G401 (cell line): ENCODE results near the gene HAGH. TPM values are rescaled to one million over a fixed set of nuclear protein-coding genes. Genes with fewer than 3 reads are reported as not detected.

Source experiments
- DNase-seq: peaks from one replicate; pipeline ENCODE4 v3.0.0-alpha.2; 2015; ENCODE audit warnings: low spot score
- in situ Hi-C: cut with HindIII; loops from 2 replicates; pipeline ENCODE4 v1.10.0; 2016; ENCODE audit warnings: low sequenced_read_pairs, mixed read lengths
- total RNA-seq: library from RNA; depleted of rRNA; stranded (reverse); fragments of >200 nt; shearing (Covaris generic); gene quantifications from 2 replicates; pipeline ENCODE4 v1.2.3, GENCODE V29; 2014

Gene HAGH
- total RNA-seq, 1 experiment from 2014 or later, result 81.3 TPM

GRCh38 chr16:1839554-1839953, 12.9 kb upstream of the HAGH start:
- DNase-seq, result no peak
- in situ Hi-C loops, result no loop called here

DNA sequence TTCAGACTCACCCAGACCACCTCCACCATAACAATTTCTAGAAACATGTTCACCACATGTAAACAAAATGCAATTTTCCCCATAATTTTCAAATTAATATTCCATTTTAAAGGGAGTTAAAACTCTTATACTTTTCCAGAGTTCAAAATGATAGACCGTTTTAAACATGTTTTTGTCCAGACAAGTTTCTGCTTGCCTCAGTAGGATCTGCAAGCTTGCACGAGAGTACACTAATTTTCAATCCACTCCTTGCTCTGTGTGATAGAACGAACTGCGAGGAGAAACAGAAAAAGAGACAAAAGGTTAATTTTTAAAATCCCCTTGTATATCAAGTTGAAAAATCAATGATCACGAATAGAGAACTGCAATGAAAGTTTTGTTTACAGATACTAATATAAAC, 7.5 kb upstream of the HAGH start:
- no peak for DNase-seq
- in situ Hi-C loops, result no loop called here

GRCh38 chr16:1832838-1833454, 6.3 kb upstream of the HAGH start:
- in situ Hi-C loops, result no loop called here
- DNase-seq, result no peak

- in situ Hi-C loops, result no loop called here
- no peak for DNase-seq
Measured at GRCh38 chr16:1831186-1832075, 4.8 kb upstream of the HAGH start.

DNA sequence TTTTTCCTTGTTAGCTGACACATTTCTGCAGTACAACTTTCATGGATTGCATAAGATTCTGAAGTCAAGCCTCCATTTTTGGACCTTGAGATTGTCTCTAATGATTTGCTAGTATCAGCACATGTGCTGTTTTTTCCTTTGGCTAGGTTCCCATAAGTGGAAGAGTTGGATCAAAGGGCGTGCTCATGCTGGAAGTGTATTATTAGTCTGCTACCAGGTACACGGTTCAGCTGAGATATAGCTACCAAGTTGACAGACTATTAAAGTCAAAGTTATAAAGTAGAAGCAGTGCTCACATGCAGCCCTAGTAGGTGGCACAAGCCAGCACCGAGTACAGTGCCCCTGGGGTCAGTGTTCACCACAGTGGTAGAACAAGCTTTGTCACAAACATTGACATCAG, 3.6 kb upstream of the HAGH start:
- no peak for DNase-seq
- in situ Hi-C loops, result no loop called here

GRCh38 chr16:1828645-1829410, 2.2 kb upstream of the HAGH start:
- in situ Hi-C loops, result no loop called here
- DNase-seq, result no peak

DNA sequence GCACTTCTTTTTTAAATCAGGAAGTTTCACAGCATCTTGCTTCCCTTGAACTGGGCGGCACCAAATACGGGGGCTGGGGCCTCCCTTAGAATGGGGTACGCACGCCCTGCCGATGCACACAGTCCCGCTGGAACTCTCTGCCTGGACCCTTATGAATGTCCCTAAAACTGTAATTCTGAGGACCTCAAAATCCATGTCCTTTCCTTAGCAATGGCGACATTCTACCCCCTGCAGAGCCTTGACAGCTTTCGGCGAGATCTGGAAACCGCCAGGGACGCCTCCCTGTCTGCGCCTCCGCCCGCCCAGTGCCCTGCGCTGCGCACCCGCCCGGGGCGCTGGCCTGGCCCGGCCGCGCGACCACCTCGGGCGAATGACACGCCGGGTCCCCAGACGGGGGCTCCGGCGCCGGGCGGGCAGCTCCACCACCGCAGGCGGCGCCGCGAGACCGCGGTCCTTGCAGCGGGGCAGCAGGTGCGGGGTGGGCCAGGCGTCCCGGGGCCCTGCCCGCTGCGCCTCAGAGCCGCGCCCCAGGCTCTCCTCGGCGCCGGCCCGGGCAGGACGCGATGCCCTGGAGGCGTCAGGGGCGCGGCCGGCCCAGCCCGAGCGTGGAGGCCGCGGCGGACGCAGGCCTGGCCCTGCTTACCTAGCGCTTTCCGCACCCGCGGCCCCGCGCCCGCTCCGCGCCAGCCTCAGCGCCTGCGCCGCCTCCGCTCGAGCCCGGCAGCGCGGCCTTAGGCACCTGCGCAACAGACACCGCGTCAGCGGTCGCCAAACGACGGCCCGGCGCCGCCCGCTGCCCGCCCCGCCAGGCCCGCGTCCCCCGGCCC, 548 bp downstream of the HAGH start:
- peak; percentile 56 for DNase-seq
- in situ Hi-C loops, result no loop called here

DNA sequence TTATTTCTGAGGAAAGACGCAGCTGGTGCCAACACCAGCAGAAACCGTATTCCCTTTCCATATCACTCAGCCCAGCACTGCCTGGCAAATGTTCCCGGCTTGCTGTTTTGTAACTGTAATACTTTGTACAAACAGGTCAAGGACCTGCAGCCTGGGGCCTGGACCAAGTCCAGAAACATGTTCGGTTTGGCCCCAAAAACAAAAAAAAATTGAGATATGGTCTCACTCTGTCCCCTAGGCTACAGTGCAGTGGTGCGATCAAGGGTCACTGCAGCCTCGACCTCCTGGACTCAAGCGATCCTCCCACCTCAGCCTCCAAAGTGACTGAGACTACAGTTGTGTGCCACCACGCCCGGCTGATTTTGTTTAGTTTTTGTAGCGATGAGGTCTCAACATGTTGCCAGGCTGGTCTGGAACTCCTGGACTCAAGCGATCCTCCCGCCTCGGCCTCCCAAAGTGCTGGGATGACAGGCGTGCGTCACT, 1.2 kb downstream of the HAGH start:
- in situ Hi-C loops, result no loop called here
- DNase-seq, result no peak

- peak; percentile 82 for DNase-seq
- in situ Hi-C loops, result no loop called here
Measured at GRCh38 chr16:1823821-1824220, 2.8 kb downstream of the HAGH start.

GRCh38 chr16:1822801-1823200, 3.8 kb downstream of the HAGH start:
- no peak for DNase-seq
- in situ Hi-C loops, result no loop called here

DNA sequence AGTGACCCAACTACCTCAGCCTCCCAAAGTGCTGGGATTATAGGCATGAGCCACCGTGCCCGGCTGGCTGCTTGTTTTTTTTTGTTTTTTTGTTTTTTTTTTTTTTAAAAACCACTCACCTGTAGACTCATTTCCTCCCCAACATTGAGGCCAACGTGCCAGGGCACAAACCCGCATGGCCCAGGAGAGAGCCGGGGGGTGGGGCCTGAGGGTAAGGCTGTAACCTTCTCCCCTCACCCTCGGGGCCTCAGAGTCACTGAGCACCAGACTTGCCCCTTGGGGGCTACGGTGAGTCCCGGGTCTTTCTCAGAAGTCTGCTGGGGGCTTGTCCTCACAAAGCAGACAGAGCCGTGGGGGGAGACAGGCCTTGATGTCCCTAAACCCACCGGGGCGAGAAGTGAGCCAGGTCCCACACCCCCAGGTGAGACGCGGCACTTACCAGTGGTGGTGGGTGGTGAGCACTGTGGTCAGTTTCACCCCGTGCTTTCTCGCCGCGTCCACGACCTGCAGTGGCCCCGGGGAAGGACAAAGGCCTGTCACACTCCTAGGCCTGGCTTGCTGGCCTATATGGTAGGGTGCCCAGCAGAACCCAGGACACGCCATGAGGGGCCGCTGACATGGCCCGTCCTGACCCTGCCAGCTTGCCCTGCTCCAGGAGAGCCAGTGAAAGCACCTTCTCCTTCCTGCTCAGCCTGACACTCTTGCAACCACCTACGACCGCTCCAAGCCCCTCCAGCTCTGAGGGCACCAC, 4.6 kb downstream of the HAGH start:
- in situ Hi-C loops, result no loop called here
- no peak for DNase-seq

DNA sequence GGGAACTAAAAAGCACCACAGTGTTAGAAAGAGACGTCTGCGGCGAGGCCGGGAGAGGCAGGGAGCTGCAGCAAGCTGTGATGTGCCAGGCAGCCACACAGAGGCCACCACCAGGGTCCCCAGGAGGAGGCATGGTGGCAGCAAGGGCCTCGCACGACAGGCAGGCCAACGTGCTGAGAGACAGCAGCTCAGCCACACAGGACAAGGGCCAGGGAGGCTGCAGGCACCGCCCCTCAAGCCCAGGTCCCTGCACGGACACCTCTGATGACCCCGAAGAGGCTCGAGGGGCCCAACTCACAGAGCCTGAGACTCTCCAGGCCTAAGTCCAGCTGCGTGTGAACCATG, 5.7 kb downstream of the HAGH start:
- in situ Hi-C loops, result no loop called here
- no peak for DNase-seq

- DNase-seq, result no peak
Measured at GRCh38 chr16:1820096-1820945, 6.3 kb downstream of the HAGH start.

GRCh38 chr16:1819611-1820010, 7.0 kb downstream of the HAGH start:
- in situ Hi-C loops, result no loop called here
- DNase-seq, result no peak

More at GRCh38 chr16:1820096-1820945, 6.3 kb downstream of the HAGH start:
- in situ Hi-C loops, result no loop called here

DNA sequence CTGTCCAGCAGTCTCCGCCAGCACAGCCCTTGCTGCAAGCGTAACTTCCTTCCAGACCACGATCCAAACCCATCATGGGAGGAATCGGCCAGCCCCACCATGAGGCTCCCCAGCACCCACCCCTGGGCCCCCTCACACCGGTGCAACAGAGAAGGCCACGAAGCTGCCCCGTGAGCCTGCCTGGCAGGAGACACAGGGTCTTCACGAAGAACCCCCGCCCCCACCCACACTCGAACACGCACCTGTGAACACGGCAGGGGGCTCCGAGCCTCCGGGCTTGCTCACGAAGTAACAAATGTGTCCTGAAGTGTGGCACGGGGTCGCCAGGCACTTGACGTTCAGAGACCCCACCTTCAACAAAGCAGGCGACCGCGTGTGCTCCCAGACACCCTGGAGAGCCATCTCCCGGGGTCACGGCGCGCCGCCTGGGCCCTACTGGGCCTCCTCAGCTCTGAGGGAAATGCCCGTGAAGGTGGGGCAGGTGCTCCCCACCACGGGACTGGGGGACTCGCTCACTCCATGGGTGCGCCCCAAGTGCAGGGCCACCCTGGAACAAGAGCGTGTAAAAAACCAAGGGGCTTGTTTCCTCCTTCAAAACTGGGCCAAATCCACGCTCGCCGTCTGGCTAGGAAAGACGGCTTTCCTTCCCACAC, 7.6 kb downstream of the HAGH start:
- peak; percentile 30 for DNase-seq
- in situ Hi-C loops, result no loop called here

DNA sequence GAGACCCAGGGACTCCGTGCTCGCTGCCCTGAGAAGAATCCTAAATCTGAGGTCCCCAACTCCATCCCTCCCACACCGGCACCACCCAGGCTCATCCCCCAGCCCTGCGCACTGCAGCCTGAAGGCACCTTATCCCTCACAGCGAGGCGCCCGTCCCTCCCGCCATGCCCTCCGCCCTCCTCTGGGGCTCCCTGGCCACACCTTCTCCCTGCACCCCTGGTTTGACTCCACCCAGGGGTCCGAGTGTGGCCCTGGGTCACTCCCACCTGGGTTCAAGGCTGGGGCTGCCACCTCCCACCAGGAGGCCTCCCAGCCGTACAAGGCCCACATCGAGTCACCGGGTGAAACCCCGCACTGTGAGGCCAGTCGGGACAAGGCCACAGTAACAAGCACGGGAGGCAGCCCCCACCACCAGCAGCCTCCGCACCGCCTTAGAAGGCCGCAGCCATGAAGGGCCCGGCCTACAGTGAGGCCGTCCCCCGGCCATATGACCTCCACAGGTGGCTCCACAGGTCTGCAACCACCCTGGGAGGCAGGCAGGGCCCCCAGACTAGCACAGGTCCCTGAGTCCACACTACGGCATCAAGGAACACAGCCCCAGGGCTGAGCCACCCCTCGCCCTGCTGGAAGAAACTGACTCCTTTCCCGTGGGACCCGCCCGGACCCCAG, 8.3 kb downstream of the HAGH start:
- DNase-seq, result no peak
- in situ Hi-C loops, result no loop called here

DNA sequence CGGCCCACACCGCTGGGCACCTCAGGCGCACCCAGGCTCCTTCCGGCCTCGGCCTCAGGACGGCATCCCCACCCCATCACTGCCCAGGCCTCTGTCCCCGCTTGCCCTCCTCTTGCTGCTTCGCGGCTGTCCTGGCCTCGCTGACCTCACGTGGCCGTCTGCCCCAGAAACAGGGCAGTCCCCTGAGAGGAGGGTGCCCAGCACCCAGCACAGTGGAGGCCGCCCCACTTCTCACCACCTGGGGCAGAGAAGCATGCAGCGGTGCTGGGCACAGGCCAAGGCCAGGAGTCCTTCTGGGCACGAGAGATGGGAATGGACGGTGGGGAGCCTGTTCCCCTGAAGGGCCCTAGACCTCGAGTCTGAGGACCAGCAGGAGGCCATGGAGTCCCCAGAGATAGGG, 8.9 kb downstream of the HAGH start:
- in situ Hi-C loops, result no loop called here
- no peak for DNase-seq
